Activated B cell treated with CpG ODN at 0.5 μM for 24 hours (primary cell): ENCODE data around the gene CERT1. TPM values are rescaled to one million over a fixed set of nuclear protein-coding genes. Genes with fewer than 3 reads are reported as not detected.
"Not testable (repeated sequence)": the region's sequence is repeated elsewhere in the genome, so short reads cannot be mapped to it uniquely, and the experiment has no call there.

Experiments
- ATAC-seq: fragments of 200-7000 bp; cut with Tn5 transposase; one replicate; pipeline ENCODE4 v1.10.0; 2021; ENCODE audit warnings: low read depth, mild to moderate bottlenecking, moderate library complexity
- CTCF ChIA-PET: fragments of 350-600 bp; sonication (Branson Sonifier 250); formaldehyde crosslinking; loops from one replicate; lab custom pipeline; 2021; ENCODE audit warnings: antibody characterized with exemption; lab: Charles Lee
- POLR2A ChIA-PET: fragments of 350-600 bp; sonication (Branson Sonifier 250); formaldehyde crosslinking; loops from one replicate; lab custom pipeline; 2021; ENCODE audit warnings: antibody characterized with exemption; lab: Charles Lee
- DNase-seq: peaks from one replicate; pipeline ENCODE4 v3.0.0; 2022
- H3K27ac Mint-ChIP-seq: one replicate; pipeline ENCODE4 v1.8.0; 2020; ENCODE audit warnings: mixed read lengths
- H3K27me3 Mint-ChIP-seq: one replicate; pipeline ENCODE4 v1.8.0; 2021; ENCODE audit warnings: mixed read lengths
- H3K36me3 Mint-ChIP-seq: one replicate; pipeline ENCODE4 v1.8.0; 2021; ENCODE audit warnings: low read depth, mixed read lengths
- H3K4me1 Mint-ChIP-seq: one replicate; pipeline ENCODE4 v1.8.0; 2021; ENCODE audit warnings: mixed read lengths
- H3K4me3 Mint-ChIP-seq: one replicate; pipeline ENCODE4 v1.8.0; 2020; ENCODE audit warnings: mild to moderate bottlenecking, mixed read lengths
- H3K9me3 Mint-ChIP-seq: one replicate; pipeline ENCODE4 v1.8.0; 2020; ENCODE audit warnings: mixed read lengths
- CTCF ChIP-seq: fragments of 200-600 bp; IDR thresholded peaks from one replicate; pipeline ENCODE4 v1.8.0; 2022; ENCODE audit warnings: antibody characterized with exemption, mild to moderate bottlenecking
- intact Hi-C: fragments of 100-400 bp; cut with micrococcal nuclease; formaldehyde crosslinking; loops from one replicate; pipeline ENCODE4 v1.15.1; 2024
- total RNA-seq: library from RNA; stranded (reverse); gene quantifications from 2 replicates; pipeline ENCODE4 v1.2.3, GENCODE V29; 2022

CERT1 gene
- 39.1 and 49.5 TPM in 2 replicates for total RNA-seq

GRCh38 chr5:75511435-75512382 lies at the start of gene CERT1, which contains the start of gene POLK:
Gene CERT1, minus strand, starts transcription at chr5:75511629. Its CDS starts 422 bp downstream, at chr5:75511207.
Gene POLK, plus strand, starts transcription at chr5:75511891.
- Mint-ChIP-seq H3K4me1 (peaks cover 70% of the 10 kb centered on the region), H3K4me3 (peak within 1 kb of the TSS; percentile 95), H3K27me3 (no peaks in the 10 kb centered on the region), H3K36me3 (peaks cover 13% of the 10 kb centered on the region), H3K27ac (peak within 1 kb of the TSS; percentile 95), H3K9me3 (no peaks in the 10 kb centered on the region)
- CTCF ChIA-PET = interaction anchor here (0.9 to 2.0 kb wide), 2 partner anchors 9 to 13 kb away, joined by 3 to 7 read pairs; no protein-coding TSS in a partner anchor
- POLR2A ChIA-PET = interaction anchor here (0.7 to 3.3 kb wide), 13 partner anchors 9 to 275 kb away, joined by 3 to 19 read pairs (median 4); partner anchors contain the start of genes ANKRD31, HMGCR and POC5
- ATAC-seq (peak; percentile 90), DNase-seq (peak; percentile 85)
- no peak for TF ChIP-seq CTCF
- intact Hi-C loops = loop anchor here (1.0 to 5.0 kb wide), 11 partner anchors 13 to 1946 kb away; partner anchors contain the start of genes ANKRA2, ANKRD31, HEXB and HMGCR

- POLR2A ChIA-PET = interaction anchor here (0.8 kb wide), 1 partner anchor 49 kb away, joined by 4 read pairs; the partner anchor contains the start of gene POLK
- DNase-seq, H3K27me3 Mint-ChIP-seq, H3K4me3 Mint-ChIP-seq, ATAC-seq, intact Hi-C loops, CTCF ChIA-PET, H3K27ac Mint-ChIP-seq: not testable (repeated sequence)
- Mint-ChIP-seq H3K4me1 (peaks cover 13% of the 10 kb centered on the region), H3K9me3 (peaks cover 19% of the 10 kb centered on the region), H3K36me3 (peaks cover 72% of the 10 kb centered on the region)
These were observed 49.2 kb upstream of the CERT1 start for GRCh38 chr5:75560655-75561054.

GRCh38 chr5:75558981-75559632 lies 47.7 kb upstream of the CERT1 start:
- H3K4me1 Mint-ChIP-seq = peaks cover 5% of the 10 kb centered on the region
- ATAC-seq (no peak), DNase-seq (no peak)
- intact Hi-C loops = loop anchor here (2.0 kb wide), 1 partner anchor 16 kb away; no protein-coding TSS in a partner anchor
- peaks cover 73% of the 10 kb centered on the region for H3K36me3 Mint-ChIP-seq
- no peak for TF ChIP-seq CTCF
- no peak overlapping the region for H3K4me3 Mint-ChIP-seq
- peaks cover 18% of the 10 kb centered on the region for H3K9me3 Mint-ChIP-seq
- ChIA-PET CTCF (interaction anchor here (0.8 kb wide), 1 partner anchor 26 kb away, joined by 3 read pairs; no protein-coding TSS in a partner anchor), POLR2A (no interaction called here)
- no peaks in the 10 kb centered on the region for H3K27me3 Mint-ChIP-seq
- no peak overlapping the region for H3K27ac Mint-ChIP-seq

GRCh38 chr5:75558221-75558620 lies 46.8 kb upstream of the CERT1 start:
- H3K9me3 Mint-ChIP-seq = peaks cover 11% of the 10 kb centered on the region
- ATAC-seq (no peak), DNase-seq (no peak)
- intact Hi-C loops = loop anchor here (2.0 kb wide), 1 partner anchor 17 kb away; no protein-coding TSS in a partner anchor
- H3K27ac Mint-ChIP-seq = no peak overlapping the region
- no peaks in the 10 kb centered on the region for H3K27me3 Mint-ChIP-seq
- no peak overlapping the region for H3K4me3 Mint-ChIP-seq
- H3K4me1 Mint-ChIP-seq = peaks cover 5% of the 10 kb centered on the region
- ChIA-PET POLR2A (no interaction called here), CTCF (no interaction called here)
- H3K36me3 Mint-ChIP-seq = peaks cover 73% of the 10 kb centered on the region
- TF ChIP-seq CTCF = no peak

- no peak for TF ChIP-seq CTCF
- H3K36me3 Mint-ChIP-seq = peaks cover 70% of the 10 kb centered on the region
- H3K4me1 Mint-ChIP-seq = peaks cover 13% of the 10 kb centered on the region
- ChIA-PET CTCF (no interaction called here), POLR2A (interaction anchor here (1.7 kb wide), 1 partner anchor 13 kb away, joined by 4 read pairs; no protein-coding TSS in a partner anchor)
- no peaks in the 10 kb centered on the region for H3K27me3 Mint-ChIP-seq
- DNase-seq (no peak), ATAC-seq (no peak)
- no peak overlapping the region for H3K27ac Mint-ChIP-seq
- H3K4me3 Mint-ChIP-seq = no peak overlapping the region
- intact Hi-C loops = loop anchor here (5.0 kb wide), 1 partner anchor 34 kb away; no protein-coding TSS in a partner anchor
- no peaks in the 10 kb centered on the region for H3K9me3 Mint-ChIP-seq
These were observed 41.9 kb upstream of the CERT1 start for GRCh38 chr5:75553358-75553757.
